A549 (cell line): ENCODE measurements around the gene GABPB1. TPM values are rescaled to one million over a fixed set of nuclear protein-coding genes. Genes with fewer than 3 reads are reported as not detected.

Experiments
- ATAC-seq, 2 experiments: fragments of 200-7000 bp in 1 of 2; fragments of >200 bp in 1 of 2; cut with Nextera tagmentation in 1 of 2; cut with Tn5 transposase in 1 of 2; 3 replicates each; pipeline versions ENCODE4 v1.8.0 to v1.9.1; 2018 to 2020; ENCODE audit warnings: mild to moderate bottlenecking in 1 of 2, moderate library complexity in 1 of 2
- CTCF ChIA-PET: fragments of 300-600 bp; sonication (Branson Sonifier 250); formaldehyde crosslinking; extraction: SDS; loops from one replicate; lab custom pipeline; 2021; ENCODE audit warnings: antibody characterized with exemption, inconsistent platforms; lab: Yijun Ruan, JAX
- POLR2A ChIA-PET: fragments of 350-600 bp; formaldehyde crosslinking; extraction: SDS; loops from one replicate; lab custom pipeline; 2021; ENCODE audit warnings: antibody characterized with exemption, inconsistent platforms; lab: Yijun Ruan, JAX
- DNase-seq, 2 experiments: peaks; one replicate each; pipeline versions ENCODE4 v3.0.0 to v3.0.0-alpha.2; 2011 to 2016; ENCODE audit warnings: low read depth in 1 of 2, low spot score in 1 of 2
- FAIRE-seq: peaks from 2 replicates; lab custom pipeline; 2011; peaks lifted over from hg19 to GRCh38; lab: Jason Lieb, UNC
- H3K27ac ChIP-seq, 2 experiments: fragments of >200 bp; sonication (Bioruptor Twin); formaldehyde crosslinking; 3 replicates each; pipeline ENCODE4 v1.5.1; 2016 to 2017
- H3K4me1 ChIP-seq: fragments of >200 bp; sonication (Bioruptor Twin); formaldehyde crosslinking; 3 replicates; pipeline ENCODE4 v1.6.1; 2016
- H3K4me2 ChIP-seq: fragments of >200 bp; sonication (Bioruptor Twin); formaldehyde crosslinking; 3 replicates; pipeline ENCODE4 v1.6.1; 2016
- H3K4me3 ChIP-seq: fragments of >200 bp; sonication (Bioruptor Twin); formaldehyde crosslinking; 3 replicates; pipeline ENCODE4 v1.5.1; 2016
- H3K9me3 ChIP-seq: fragments of >200 bp; sonication (Bioruptor Twin); formaldehyde crosslinking; 3 replicates; pipeline ENCODE4 v1.6.1; 2016
- ATOH8 ChIP-seq: fragments of 250-450 bp; sonication (Bioruptor Pico); IDR thresholded peaks from 2 replicates; pipeline ENCODE4 v1.5.0; 2020; ENCODE audit warnings: low read depth, mild to moderate bottlenecking, moderate library complexity
- CHD2 ChIP-seq: fragments of 150-350 bp; IDR thresholded peaks from 2 replicates; pipeline ENCODE4 v1.6.1; 2014; ENCODE audit warnings: low read length; ENCODE audit not compliant: partially characterized antibody
- CTCF ChIP-seq: fragments of >200 bp; sonication (Bioruptor Twin); formaldehyde crosslinking; IDR thresholded peaks from 3 replicates; pipeline ENCODE4 v1.5.1; 2016
- FOSB ChIP-seq: fragments of 250-450 bp; sonication (Bioruptor Pico); IDR thresholded peaks from 2 replicates; pipeline ENCODE4 v1.5.0; 2020; ENCODE audit warnings: mild to moderate bottlenecking, moderate library complexity
- FOSL2 ChIP-seq, 2 experiments: fragments of 450-650 bp in 1 of 2; fragments of >200 bp in 1 of 2; sonication (Bioruptor Twin) in 1 of 2; formaldehyde crosslinking; IDR thresholded peaks; 2 replicates each; pipeline versions ENCODE4 v1.5.0 to v1.6.1; 2016 to 2020; ENCODE audit warnings: mild to moderate bottlenecking in 1 of 2, moderate library complexity in 1 of 2
- GATA3 ChIP-seq: IDR thresholded peaks from 2 replicates; pipeline ENCODE4 v1.6.1; 2012; ENCODE audit warnings: borderline replicate concordance
- HDAC2 ChIP-seq: fragments of 200-600 bp; sonication (generic); IDR thresholded peaks from 2 replicates; pipeline ENCODE4 v1.6.1; 2016
- HMGXB4 ChIP-seq: fragments of 250-450 bp; sonication (Bioruptor Pico); IDR thresholded peaks from 2 replicates; pipeline ENCODE4 v1.5.0; 2021; ENCODE audit warnings: mild to moderate bottlenecking, moderate library complexity, borderline replicate concordance
- HOXA7 ChIP-seq: fragments of 250-450 bp; sonication (Bioruptor Pico); IDR thresholded peaks from 2 replicates; pipeline ENCODE4 v1.5.0; 2020; ENCODE audit warnings: mild to moderate bottlenecking, moderate library complexity
- HOXB5 ChIP-seq: fragments of 250-450 bp; sonication (Bioruptor Pico); IDR thresholded peaks from 2 replicates; pipeline ENCODE4 v1.5.0; 2020; ENCODE audit warnings: mild to moderate bottlenecking, moderate library complexity
- MAFK ChIP-seq: fragments of 450-650 bp; IDR thresholded peaks from 2 replicates; pipeline ENCODE4 v1.6.1; 2014; ENCODE audit not compliant: partially characterized antibody
- RAD21 ChIP-seq, 2 experiments: fragments of >200 bp in 1 of 2; sonication (Bioruptor Twin) in 1 of 2; formaldehyde crosslinking in 1 of 2; IDR thresholded peaks in 1 of 2; conservative IDR thresholded peaks in 1 of 2; 2 replicates in 1 of 2; 3 replicates in 1 of 2; pipeline ENCODE4 v1.6.1; 2012 to 2018; ENCODE audit warnings: inconsistent platforms in 1 of 2
- SMC3 ChIP-seq: fragments of >200 bp; sonication (Bioruptor Twin); formaldehyde crosslinking; IDR thresholded peaks from 3 replicates; pipeline ENCODE4 v1.6.1; 2018; ENCODE audit warnings: inconsistent platforms
- TP53 ChIP-seq: fragments of 250-450 bp; sonication (Bioruptor Pico); IDR thresholded peaks from 2 replicates; pipeline ENCODE4 v1.5.0; 2021; ENCODE audit warnings: mild to moderate bottlenecking, moderate library complexity
- ZC3H11A ChIP-seq: fragments of 450-650 bp; IDR thresholded peaks from 2 replicates; pipeline ENCODE4 v1.6.1; 2014; ENCODE audit warnings: antibody characterized with exemption, mild to moderate bottlenecking
- WGBS: methylation state at CpG from one replicate; pipeline ENCODE4 v1.1.6; 2017; ENCODE audit errors: missing lambda C conversion rate; 5-methylcytosine and 5-hydroxymethylcytosine counted together
- polyA plus RNA-seq, 4 experiments: library from polyadenylated mRNA; depleted of rRNA in 3 of 4; stranded (reverse); fragments of >200 nt; fragmentation: RNase III in 1 of 4; extraction: RNeasy Plus Mini Kit Qiagen cat#74134 plus additional on column Dnase treatment in 1 of 4; gene quantifications; 2 replicates in 3 of 4; 3 replicates in 1 of 4; pipeline ENCODE4 v1.2.3, GENCODE V29; 2011 to 2017

The GABPB1 gene
- polyA plus RNA-seq, 2 of the 4 experiments (the other 2 are of a cell fraction), result 23.0 to 53.9 TPM

GRCh38 chr15:50358845-50359244, 3.8 kb upstream of the GABPB1 start:
- H3K4me3 ChIP-seq, result no peak overlapping the region
- H3K27ac ChIP-seq, result no peak overlapping the region
- peak; percentile 77 to 79 for DNase-seq
- POLR2A ChIA-PET, result interaction anchor here (1.2 to 2.3 kb wide), 2 partner anchors 14 to 66 kb away, joined by 4 to 11 read pairs; partner anchors contain the start of gene USP8
- no peaks in the 10 kb centered on the region for H3K9me3 ChIP-seq
- peak; percentile 81; the same call in 1 of the 2 replicates for TF ChIP-seq HOXB5 (CRISPR knock-in tag)
- no peak for TF ChIP-seq CHD2
- no peak for TF ChIP-seq GATA3
- no peak for TF ChIP-seq ATOH8 (CRISPR knock-in tag)
- TF ChIP-seq RAD21 (conservative IDR thresholded peaks at IDR 0.05 in 1 of 2, IDR thresholded peaks at IDR 0.05 in 1 of 2), result peak in 1 of 2 experiments; percentile 26; a peak in 1 of 5 replicates
- 0 out of 2 replicates have a peak, but pooled peaks have one; percentile 65 for TF ChIP-seq TP53
- 0 out of 2 replicates have a peak, but pooled peaks have one; percentile 23 for TF ChIP-seq FOSB (CRISPR knock-in tag)
- TF ChIP-seq MAFK, result no peak
- no peak for TF ChIP-seq FOSL2 (IDR thresholded peaks at IDR 0.05)
- TF ChIP-seq FOSL2 (CRISPR knock-in tag; IDR thresholded peaks at IDR 0.05), result peak; percentile 63
- TF ChIP-seq CTCF, result peak; percentile 47; the same call in 2 of the 3 replicates
- TF ChIP-seq HDAC2, result no peak
- TF ChIP-seq ZC3H11A, result no peak
- 0 out of 2 replicates have a peak, but pooled peaks have one; percentile 34 for TF ChIP-seq HOXA7
- peak; percentile 26; the same call in 1 of the 3 replicates for TF ChIP-seq SMC3
- WGBS, result 92% methylated on average over 1 of the region's 1 CpG
- CTCF ChIA-PET, result interaction anchor here (0.7 to 1.3 kb wide), 2 partner anchors 13 to 17 kb away, joined by 3 to 4 read pairs; no protein-coding TSS in a partner anchor
- peaks cover 13% of the 10 kb centered on the region for H3K4me1 ChIP-seq
- H3K4me2 ChIP-seq, result no peak overlapping the region
- ATAC-seq, result peak; percentile 20 to 33; a peak in 4 of 6 replicates
- FAIRE-seq, result no peak

- ChIA-PET POLR2A (interaction anchor here (0.9 to 3.5 kb wide), 16 partner anchors 7 to 1186 kb away, joined by 3 to 36 read pairs (median 4); partner anchors contain the start of genes AP4E1, GALK2 and USP8), CTCF (interaction anchor here (0.6 to 1.9 kb wide), 5 partner anchors 9 to 1033 kb away, joined by 3 to 7 read pairs (median 4); no protein-coding TSS in a partner anchor)
- no peak for DNase-seq
Measured at GRCh38 chr15:50355980-50356379, 982 bp upstream of the GABPB1 start.

More at GRCh38 chr15:50355980-50356379, 982 bp upstream of the GABPB1 start:
- ATAC-seq (no peak), FAIRE-seq (no peak)
- peaks cover 26% of the 10 kb centered on the region for H3K4me1 ChIP-seq
- TF ChIP-seq HMGXB4 (peak; percentile 63; the same call in 1 of the 2 replicates), HOXA7 (no peak), TP53 (0 out of 2 replicates have a peak, but pooled peaks have one; percentile 33)
- 5% methylated on average over 2 of the region's 2 CpGs for WGBS
- H3K4me2 ChIP-seq, result peak overlapping the region; percentile 85
- H3K4me3 ChIP-seq, result peak overlapping the region; percentile 91
- H3K27ac ChIP-seq, result peak overlapping the region; percentile 96 to 98
- no peaks in the 10 kb centered on the region for H3K9me3 ChIP-seq
